Measurements from ENCODE around the gene FAM200A.
"Not testable (repeated sequence)": the region's sequence is repeated elsewhere in the genome, so short reads cannot be mapped to it uniquely, and the experiment has no call there.

FAM200A gene

DNA sequence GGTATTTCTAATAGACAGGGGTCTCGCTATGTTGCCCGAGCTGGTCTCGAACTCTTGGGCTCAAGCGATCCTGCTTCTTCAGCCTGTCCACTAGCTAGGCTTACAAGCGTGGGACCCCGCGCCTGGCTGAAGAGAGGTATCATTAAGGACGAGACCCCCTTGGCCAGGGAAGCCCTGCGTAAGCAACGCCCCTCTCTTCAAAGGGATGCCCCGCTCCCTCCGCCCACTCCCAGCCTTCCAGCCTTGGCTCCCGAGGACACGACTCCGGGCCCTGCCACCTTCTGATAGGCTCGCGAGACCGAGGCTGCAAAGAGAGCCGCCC is 47.7 kb downstream of the FAM200A start:
- Histone ChIP-seq H4K20me1 (ENCODE audit: insufficient read depth) (no peaks in the 10 kb centered on the region), H2AFZ (ENCODE audit: low read depth) (peak overlapping the region; percentile 92), H3K9ac (peak overlapping the region; percentile 49; the same call in 1 of the 2 replicates), H3K36me3 (ENCODE audit: insufficient read depth) (no peaks in the 10 kb centered on the region), H3K4me3 (IDR thresholded peaks at IDR 0.05; ENCODE audit: insufficient read depth, low read depth, low read length) (no peak overlapping the region), H3K4me1 (ENCODE audit: low read depth, poor library complexity, severe bottlenecking) (peaks cover 21% of the 10 kb centered on the region), H3K27ac (no peak overlapping the region; the same call in 1 of the 2 replicates), H3K79me2 (ENCODE audit: insufficient read depth, low read depth) (peaks cover 34% of the 10 kb centered on the region), H3K4me2 (peak overlapping the region; percentile 60; the same call in 1 of the 2 replicates), H3K27me3 (ENCODE audit: insufficient read depth, low read depth) (no peaks in the 10 kb centered on the region)
- no peak for TF ChIP-seq CTCF (conservative IDR thresholded peaks at IDR 0.05; ENCODE audit: low read depth, low read length)

GRCh38 chr7:99501236-99501635 is 50.7 kb downstream of the FAM200A start:
- Histone ChIP-seq H3K4me2 (peak overlapping the region; percentile 65; the same call in 1 of the 2 replicates), H3K4me1 (ENCODE audit: low read depth, poor library complexity, severe bottlenecking) (peaks cover 24% of the 10 kb centered on the region), H3K79me2 (ENCODE audit: insufficient read depth, low read depth) (peaks cover 46% of the 10 kb centered on the region)
- H3K36me3 ChIP-seq (ENCODE audit: insufficient read depth); H4K20me1 ChIP-seq (ENCODE audit: insufficient read depth); H3K4me3 ChIP-seq (IDR thresholded peaks at IDR 0.05; ENCODE audit: insufficient read depth, low read depth, low read length); H3K27ac ChIP-seq; H2AFZ ChIP-seq (ENCODE audit: low read depth); H3K27me3 ChIP-seq (ENCODE audit: insufficient read depth, low read depth); H3K9ac ChIP-seq: not testable (repeated sequence)

- no peaks in the 10 kb centered on the region for H3K27me3 ChIP-seq (ENCODE audit: insufficient read depth, low read depth)
- H3K9ac ChIP-seq: peak overlapping the region; percentile 88; the same call in 1 of the 2 replicates
- peak overlapping the region; percentile 65 for H3K4me2 ChIP-seq
- H4K20me1 ChIP-seq (ENCODE audit: insufficient read depth): no peaks in the 10 kb centered on the region
- peak overlapping the region; percentile 99 for H2AFZ ChIP-seq (ENCODE audit: low read depth)
- peaks cover 46% of the 10 kb centered on the region for H3K79me2 ChIP-seq (ENCODE audit: insufficient read depth, low read depth)
- H3K27ac ChIP-seq: peak overlapping the region; percentile 95; the same call in 1 of the 2 replicates
- peaks cover 17% of the 10 kb centered on the region for H3K4me1 ChIP-seq (ENCODE audit: low read depth, poor library complexity, severe bottlenecking)
- H3K36me3 ChIP-seq (ENCODE audit: insufficient read depth): peaks cover 13% of the 10 kb centered on the region; the same call in 1 of the 2 replicates
- TF ChIP-seq CTCF (conservative IDR thresholded peaks at IDR 0.05; ENCODE audit: low read depth, low read length): no peak
- peak overlapping the region; percentile 18 for H3K4me3 ChIP-seq (IDR thresholded peaks at IDR 0.05; ENCODE audit: insufficient read depth, low read depth, low read length)
These were observed 51.3 kb downstream of the FAM200A start for GRCh38 chr7:99500637-99501009.

DNA sequence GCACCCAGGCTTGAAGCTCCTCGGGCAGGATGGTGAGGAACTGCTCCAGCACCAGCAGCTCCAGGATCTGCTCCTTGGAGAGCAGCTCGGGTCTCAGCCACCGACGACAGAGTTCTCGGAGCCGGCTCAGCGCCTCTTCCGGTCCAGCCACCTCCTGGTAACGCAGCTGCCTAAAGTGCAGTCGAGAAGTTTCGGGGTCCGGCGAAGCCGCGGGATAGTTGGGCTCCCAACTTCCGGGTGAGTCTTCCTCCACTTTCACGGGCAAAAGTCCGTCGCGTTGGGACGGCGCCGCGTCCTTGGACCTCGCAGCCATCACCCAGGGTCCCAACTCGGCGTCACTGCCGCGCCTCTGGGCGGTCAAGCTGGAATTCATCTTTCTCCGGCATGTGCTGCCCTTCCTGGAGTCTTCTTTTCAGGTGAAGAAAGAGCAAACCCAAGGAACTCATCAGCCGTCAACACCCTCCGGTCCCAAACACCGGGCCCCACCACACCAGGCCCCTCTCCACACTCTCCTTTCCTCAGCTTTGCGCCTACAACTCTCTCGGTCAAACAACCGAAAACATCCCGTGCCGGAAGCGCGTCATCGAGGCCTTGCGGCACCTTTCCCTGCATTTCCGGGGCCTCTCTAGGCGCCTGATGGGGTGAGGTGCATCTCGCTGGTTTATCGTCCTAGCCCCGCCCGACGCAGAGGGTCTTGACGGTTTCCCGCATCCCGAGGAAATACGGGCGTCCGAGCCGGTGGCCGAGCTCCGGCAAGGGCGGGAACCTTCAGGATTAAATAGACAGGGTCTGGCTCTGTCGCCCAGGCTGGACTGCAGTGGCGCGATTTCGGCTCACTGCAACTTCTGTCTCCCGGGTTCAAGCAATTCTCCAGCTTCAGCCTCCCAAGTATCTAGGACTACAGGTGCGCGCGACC is 51.9 kb downstream of the FAM200A start, which contains the start of gene ZNF394:
ZNF394 (minus strand) TSS at position 561 of the 916 bp plus-strand sequence; CDS start at position 373, 188 bp downstream.
- TF ChIP-seq CTCF (conservative IDR thresholded peaks at IDR 0.05; ENCODE audit: low read depth, low read length): no peak
- Histone ChIP-seq H3K4me2 (peak within 1 kb of the TSS; percentile 65), H3K9ac (peak within 1 kb of the TSS; percentile 88), H2AFZ (ENCODE audit: low read depth) (peak within 1 kb of the TSS; percentile 99), H4K20me1 (ENCODE audit: insufficient read depth) (no peaks in the 10 kb centered on the region), H3K36me3 (ENCODE audit: insufficient read depth) (peaks cover 13% of the 10 kb centered on the region; the same call in 1 of the 2 replicates), H3K4me1 (ENCODE audit: low read depth, poor library complexity, severe bottlenecking) (peaks cover 15% of the 10 kb centered on the region), H3K27me3 (ENCODE audit: insufficient read depth, low read depth) (no peaks in the 10 kb centered on the region), H3K79me2 (ENCODE audit: insufficient read depth, low read depth) (peaks cover 47% of the 10 kb centered on the region), H3K4me3 (IDR thresholded peaks at IDR 0.05; ENCODE audit: insufficient read depth, low read depth, low read length) (peak within 1 kb of the TSS; percentile 18), H3K27ac (peak within 1 kb of the TSS; percentile 95)

DNA sequence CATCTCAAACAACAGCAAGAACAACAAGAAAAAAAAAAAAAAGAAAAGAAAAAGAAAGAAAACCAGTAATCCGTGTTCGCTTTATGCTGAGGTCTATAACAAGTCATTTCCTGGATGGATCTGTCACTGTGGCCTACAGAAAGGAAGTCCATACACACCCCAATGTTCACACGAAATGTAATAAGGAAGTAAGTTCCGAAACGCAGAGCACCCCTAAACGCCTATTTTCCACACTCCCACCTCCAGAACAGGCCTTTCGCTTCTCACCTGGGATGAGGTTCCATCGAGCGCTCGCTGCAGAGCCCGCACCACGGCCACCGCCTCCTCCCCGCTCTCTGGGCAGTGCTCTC is 52.6 kb downstream of the FAM200A start:
- Histone ChIP-seq H3K36me3 (ENCODE audit: insufficient read depth) (peaks cover 18% of the 10 kb centered on the region; the same call in 1 of the 2 replicates), H2AFZ (ENCODE audit: low read depth) (peak overlapping the region; percentile 99; the same call in 1 of the 2 replicates), H3K27ac (peak overlapping the region; percentile 95)

More for the DNA sequence above, 52.6 kb downstream of the FAM200A start:
- Histone ChIP-seq H3K79me2 (ENCODE audit: insufficient read depth, low read depth) (peaks cover 51% of the 10 kb centered on the region), H3K27me3 (ENCODE audit: insufficient read depth, low read depth) (no peaks in the 10 kb centered on the region), H3K4me1 (ENCODE audit: low read depth, poor library complexity, severe bottlenecking) (peaks cover 15% of the 10 kb centered on the region), H3K4me2 (peak overlapping the region; percentile 65), H4K20me1 (ENCODE audit: insufficient read depth) (no peaks in the 10 kb centered on the region), H3K9ac (peak overlapping the region; percentile 88), H3K4me3 (IDR thresholded peaks at IDR 0.05; ENCODE audit: insufficient read depth, low read depth, low read length) (no peak overlapping the region)
- TF ChIP-seq CTCF (conservative IDR thresholded peaks at IDR 0.05; ENCODE audit: low read depth, low read length): no peak
